ENCODE results near the gene INTS14.

DNA sequence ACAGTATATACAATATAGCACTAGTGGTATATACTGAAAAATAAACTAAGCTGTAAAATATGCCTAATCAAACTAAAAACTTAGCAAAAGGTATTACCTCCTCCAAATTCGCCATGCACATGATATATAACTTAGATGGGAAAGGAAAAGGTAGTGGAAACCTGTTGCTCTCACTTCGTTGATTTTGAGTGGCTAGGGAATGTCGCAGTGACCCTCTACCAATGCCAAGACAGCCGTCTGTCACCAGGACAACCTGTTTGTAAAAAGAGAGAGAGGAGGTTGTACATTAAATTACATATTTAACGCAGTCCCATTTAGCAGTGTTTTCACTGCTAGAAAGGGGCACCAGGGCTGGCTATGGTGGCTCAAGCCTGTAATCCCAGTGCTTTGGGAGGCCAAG, 11.3 kb downstream of the INTS14 start:
- TF ChIP-seq, protein P1, sequence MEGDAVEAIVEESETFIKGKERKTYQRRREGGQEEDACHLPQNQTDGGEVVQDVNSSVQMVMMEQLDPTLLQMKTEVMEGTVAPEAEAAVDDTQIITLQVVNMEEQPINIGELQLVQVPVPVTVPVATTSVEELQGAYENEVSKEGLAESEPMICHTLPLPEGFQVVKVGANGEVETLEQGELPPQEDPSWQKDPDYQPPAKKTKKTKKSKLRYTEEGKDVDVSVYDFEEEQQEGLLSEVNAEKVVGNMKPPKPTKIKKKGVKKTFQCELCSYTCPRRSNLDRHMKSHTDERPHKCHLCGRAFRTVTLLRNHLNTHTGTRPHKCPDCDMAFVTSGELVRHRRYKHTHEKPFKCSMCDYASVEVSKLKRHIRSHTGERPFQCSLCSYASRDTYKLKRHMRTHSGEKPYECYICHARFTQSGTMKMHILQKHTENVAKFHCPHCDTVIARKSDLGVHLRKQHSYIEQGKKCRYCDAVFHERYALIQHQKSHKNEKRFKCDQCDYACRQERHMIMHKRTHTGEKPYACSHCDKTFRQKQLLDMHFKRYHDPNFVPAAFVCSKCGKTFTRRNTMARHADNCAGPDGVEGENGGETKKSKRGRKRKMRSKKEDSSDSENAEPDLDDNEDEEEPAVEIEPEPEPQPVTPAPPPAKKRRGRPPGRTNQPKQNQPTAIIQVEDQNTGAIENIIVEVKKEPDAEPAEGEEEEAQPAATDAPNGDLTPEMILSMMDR (IDR thresholded peaks at IDR 0.05): no peak
- TF ChIP-seq POLR2A (IDR thresholded peaks at IDR 0.05): no peak
